GM21390 (cell line): ENCODE results near the gene KCNK17.

ENCODE experiments used
- ATAC-seq: cut with Tn5 transposase; IDR thresholded peaks from one replicate; pipeline ENCODE4 v1.9.1; 2021; ENCODE audit not compliant: unreplicated experiment

KCNK17 gene

GRCh38 chr6:39269961-39270360 lies 44.3 kb downstream of the KCNK17 start:
- ATAC-seq, result no peak

GRCh38 chr6:39268721-39269120 lies 45.5 kb downstream of the KCNK17 start:
- no peak for ATAC-seq

GRCh38 chr6:39268171-39268570 lies 46.0 kb downstream of the KCNK17 start:
- ATAC-seq, result no peak

DNA sequence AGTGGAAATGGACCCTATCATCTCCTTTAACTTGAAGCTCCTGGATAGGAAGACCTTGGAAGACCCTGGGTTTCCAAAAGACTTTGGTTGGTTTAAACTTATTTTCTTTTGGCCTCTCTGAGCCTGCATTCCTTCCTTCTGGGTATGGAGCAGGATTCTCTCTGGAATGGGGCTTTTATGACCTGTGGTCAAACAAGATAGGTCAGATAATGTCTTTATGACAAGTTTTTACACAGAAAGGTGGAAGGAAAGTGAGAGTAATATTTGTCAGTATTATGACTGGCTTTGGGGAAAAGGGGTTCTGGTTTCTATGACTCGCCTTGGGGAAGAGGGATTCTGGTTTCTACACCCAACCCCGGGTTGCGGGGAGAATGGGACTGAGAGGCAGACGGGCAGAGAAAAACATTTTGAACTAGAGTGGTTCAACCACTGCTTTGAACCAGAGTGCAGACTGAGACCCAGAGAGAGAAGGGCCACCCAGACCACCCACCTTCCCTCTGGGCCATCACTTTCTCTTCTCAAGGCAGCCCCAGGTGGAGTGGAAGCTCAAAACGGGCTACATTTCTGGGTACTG lies 47.4 kb downstream of the KCNK17 start:
- ATAC-seq, result no peak

DNA sequence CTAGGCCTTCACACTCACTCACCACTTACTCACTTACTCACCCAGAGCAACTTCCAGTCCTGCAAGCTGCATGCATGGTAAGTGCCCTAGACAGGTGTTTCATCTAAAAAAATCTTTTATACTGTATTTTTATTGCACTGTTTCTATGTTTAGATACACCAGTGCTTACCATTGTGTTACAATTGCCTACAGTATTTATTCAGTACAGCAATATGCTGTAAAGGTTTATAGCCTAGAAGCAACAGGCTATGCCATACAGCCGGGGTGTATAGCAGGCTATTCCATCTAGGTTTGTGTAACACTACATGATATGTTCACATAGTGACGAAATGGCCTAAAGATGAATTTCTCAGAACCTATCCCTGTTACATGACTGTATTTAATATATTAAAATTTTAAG lies 47.8 kb downstream of the KCNK17 start:
- ATAC-seq, result no peak

GRCh38 chr6:39263303-39264037 lies 50.7 kb downstream of the KCNK17 start:
- ATAC-seq, result no peak

DNA sequence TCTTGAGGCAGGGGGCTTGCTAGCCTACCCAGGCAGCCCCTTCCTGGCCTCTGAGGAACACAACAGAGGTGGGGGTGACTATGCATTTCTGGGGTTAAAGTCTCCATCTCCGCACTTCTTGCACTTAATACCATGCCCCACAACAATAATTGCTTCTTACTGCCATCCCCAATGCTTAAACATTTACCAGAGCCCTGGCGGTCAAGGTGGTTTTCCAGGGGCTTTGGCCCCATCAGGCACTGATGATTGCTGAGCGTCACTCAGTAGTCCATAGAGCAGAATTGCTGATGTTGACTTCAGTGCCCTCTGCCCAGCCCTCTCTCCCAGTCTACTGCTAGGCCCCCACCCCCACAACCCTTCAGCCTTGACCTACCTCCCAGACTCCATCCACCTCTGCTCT lies 52.5 kb downstream of the KCNK17 start:
- ATAC-seq, result no peak

DNA sequence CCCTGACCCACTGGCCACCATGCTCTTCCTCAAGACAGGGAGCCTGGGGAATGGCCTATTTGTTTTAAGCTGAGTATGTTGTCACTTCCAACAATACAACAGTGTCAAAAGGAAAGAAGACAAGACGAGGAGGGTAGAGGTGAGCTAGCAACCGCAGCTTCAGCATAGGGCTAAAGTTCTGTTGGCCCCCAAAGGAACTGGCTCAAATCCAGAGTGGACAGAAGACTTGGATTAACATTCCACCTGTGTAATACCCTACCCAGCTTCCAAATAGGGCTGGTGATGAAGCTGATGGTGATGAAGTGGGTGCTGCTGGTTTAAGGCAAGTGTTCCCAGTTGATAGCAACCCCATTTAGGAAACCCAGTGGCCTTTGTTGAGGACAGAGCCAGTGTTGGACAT lies 53.3 kb downstream of the KCNK17 start:
- ATAC-seq, result no peak

GRCh38 chr6:39260456-39260855 lies 53.8 kb downstream of the KCNK17 start:
- ATAC-seq, result no peak

DNA sequence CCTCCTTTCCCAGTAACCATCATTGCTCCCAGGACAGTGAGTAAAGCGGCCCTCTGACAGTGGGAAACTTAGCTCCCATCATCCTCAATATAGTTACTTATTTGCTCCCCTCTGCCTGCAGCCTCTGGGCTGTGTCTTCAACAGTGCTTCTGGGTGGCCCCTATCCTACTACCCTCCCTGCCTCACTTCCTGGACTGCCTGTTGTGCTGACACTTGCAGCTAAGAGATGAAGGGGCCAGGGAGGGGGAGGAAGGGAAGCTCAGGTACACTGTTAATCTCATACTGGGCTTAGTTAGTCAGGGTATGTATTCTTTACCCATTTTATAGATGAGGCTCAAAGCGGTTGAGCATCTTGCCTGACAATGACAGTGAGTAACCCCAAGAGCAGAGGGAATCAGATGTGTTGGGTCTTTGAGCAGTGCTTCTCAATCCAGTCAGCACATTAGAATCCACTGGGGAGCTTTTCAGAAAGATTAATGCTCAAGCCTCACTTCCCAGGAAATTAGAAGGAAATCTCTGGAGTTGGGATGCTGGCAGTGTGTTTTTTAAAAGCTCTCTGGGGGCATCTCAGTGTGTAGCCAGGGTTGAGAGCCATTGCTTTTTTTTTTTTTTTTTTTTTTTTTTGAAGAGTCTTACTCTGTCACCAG lies 57.8 kb downstream of the KCNK17 start:
- no peak for ATAC-seq

DNA sequence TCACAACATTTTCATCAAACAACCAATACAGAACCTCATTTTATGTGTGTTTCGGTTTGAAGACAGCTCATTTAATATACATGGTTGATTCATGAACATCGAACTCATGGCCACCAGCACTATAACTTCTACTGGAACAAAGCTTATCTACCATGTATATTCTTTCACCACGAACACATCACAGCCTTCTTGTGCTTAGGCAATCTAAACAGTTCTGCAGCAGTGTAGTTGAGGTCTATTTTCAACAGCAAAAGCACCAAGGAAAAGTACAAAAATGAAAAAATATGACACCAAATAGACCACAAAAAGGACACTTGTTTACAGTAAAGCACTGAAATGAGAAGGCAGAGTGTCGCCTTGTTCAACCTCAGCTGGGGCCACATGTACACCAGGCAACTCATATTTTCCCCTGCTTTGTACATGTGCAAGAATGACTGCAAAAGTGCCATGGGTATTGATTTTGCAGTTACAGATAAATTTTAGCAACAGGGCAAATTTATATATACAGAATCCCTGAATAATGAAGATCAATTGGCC lies 59.2 kb downstream of the KCNK17 start:
- no peak for ATAC-seq

GRCh38 chr6:39251406-39251805 lies 62.8 kb downstream of the KCNK17 start:
- no peak for ATAC-seq

GRCh38 chr6:39250507-39250906 lies 63.7 kb downstream of the KCNK17 start:
- no peak for ATAC-seq

- ATAC-seq, result no peak
Observed at GRCh38 chr6:39249278-39249677, 64.9 kb downstream of the KCNK17 start.
